Hepatocyte (in vitro differentiated cells): ENCODE data around the gene FRMD4B.

Experiments used
- CTCF ChIP-seq: fragments of 200-600 bp; sonication (generic); IDR thresholded peaks from 2 replicates; pipeline ENCODE4 v1.5.1; 2016; ENCODE audit warnings: antibody characterized with exemption, mild to moderate bottlenecking; ENCODE audit not compliant: poor library complexity
- EZH2phosphoT487 ChIP-seq: fragments of 200-600 bp; sonication (generic); IDR thresholded peaks from one replicate; pipeline ENCODE4 v1.6.1; 2018; ENCODE audit warnings: antibody characterized with exemption, mild to moderate bottlenecking, low read depth, moderate library complexity; ENCODE audit not compliant: unreplicated experiment, severe bottlenecking

GRCh38 chr3:69240651-69241568 lies 145.0 kb downstream of the FRMD4B start:
- TF ChIP-seq CTCF (no peak), EZH2phosphoT487 (no peak)
